GM21390 (cell line): ENCODE measurements around the gene MACROH2A2.

ENCODE experiments used
- ATAC-seq: cut with Tn5 transposase; IDR thresholded peaks from one replicate; pipeline ENCODE4 v1.9.1; 2021; ENCODE audit not compliant: unreplicated experiment

The MACROH2A2 gene

DNA sequence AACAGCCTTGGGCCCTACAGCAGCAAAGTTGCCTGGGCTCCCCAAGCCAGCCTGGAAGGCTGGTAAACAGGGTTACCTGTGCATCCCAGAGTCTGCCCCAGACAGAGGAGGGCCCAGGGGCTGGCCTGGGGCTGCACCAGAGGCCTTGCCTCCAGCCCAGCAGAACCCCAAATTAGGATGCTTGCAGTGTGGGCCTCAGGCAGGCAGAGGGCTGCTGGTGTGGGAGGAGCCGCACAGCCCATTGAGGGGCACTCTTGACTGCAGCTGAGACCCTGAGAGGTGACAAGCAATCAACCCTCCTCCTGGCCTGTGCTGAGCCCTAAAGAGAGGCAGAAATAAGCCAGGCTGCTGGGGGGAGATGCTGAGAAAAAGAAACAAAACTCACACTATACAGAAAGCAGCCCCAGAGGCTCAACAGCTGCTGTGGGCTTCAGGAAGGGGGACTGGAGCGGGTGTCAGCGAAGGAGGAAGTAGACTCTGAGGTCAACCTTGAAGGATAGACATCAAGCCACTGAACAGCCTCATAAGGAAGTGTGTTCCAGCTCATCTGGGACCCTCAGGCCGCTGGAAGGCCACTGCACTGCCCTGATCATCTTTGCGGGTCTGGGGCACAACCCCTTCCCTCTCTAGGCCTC is 73.4 kb downstream of the MACROH2A2 start:
- ATAC-seq = no peak

- ATAC-seq = no peak
Observed at GRCh38 chr10:70126700-70127395, 74.2 kb downstream of the MACROH2A2 start.

- no peak for ATAC-seq
Observed at GRCh38 chr10:70130878-70131559, 78.4 kb downstream of the MACROH2A2 start.

- ATAC-seq = no peak
Observed at GRCh38 chr10:70131560-70131937, 78.9 kb downstream of the MACROH2A2 start.

DNA sequence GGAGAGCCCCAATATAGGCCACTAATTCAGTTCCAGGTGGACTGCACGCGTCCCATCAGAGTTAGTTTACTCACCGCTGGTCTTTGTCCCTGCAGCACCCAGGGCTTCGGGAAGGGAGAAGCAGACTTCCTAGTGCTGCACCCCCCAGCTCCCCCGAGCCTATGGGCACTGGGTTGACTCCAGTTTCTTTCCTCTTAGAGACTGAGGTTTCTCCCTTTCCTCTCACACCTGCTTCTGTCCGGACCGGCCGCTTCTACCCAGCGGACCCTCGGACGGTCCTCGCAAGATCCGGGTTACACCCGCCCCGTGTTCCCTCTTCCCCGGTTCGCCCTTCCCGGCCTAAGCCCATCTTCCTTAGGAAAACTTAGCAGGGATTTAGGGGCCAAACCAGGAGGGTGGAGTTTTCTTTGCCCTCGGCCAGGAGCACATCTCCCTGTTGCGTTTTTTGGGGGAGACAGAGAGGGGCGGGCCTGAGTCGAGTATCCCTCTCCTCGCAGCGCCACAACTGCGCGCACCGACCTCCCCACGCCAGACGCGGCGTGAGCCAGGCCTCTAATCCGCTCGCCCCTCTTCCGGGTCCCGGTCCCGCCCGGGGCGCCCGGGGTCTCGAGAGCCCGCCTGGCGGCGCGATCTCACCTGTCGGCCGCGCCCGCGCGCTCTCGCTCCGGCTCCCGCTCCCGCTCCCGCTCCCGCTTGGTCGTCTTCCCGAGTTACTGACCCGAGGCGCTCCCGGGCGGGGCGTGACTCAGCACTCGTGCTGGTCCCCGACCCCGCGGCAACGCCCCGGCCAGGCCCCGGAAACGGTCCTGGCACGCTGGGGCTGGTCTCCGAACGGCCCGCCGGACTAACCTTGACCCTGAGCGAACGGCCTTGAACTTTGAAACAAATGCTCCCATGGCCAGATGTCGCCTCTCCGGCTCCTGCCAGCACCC is 79.7 kb downstream of the MACROH2A2 start, which contains the start of gene AIFM2:
Gene AIFM2, minus strand, starts transcription at position 728 of the 932 bp plus-strand sequence. CDS start 8,741 bp downstream, outside the sequence.
- peak; percentile 76 for ATAC-seq

DNA sequence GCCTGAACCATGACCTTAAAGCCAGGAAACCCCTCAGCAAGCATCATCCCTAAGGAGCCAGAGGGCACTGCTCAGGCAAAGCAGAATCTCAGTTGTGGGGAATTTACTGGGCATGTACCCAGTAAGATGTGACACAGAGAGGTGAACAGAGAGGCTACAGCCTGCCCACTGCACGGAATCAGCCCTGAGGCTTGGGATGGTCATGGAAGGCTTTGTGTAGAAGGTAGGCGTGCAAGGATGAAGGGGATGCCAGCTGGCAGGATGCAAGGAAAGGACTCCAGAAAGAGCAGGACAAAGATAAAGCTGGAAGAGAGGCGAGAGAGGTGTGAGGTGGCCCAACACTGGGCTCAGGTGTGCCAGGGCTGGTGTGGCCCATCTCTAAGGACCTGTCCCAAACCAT is 82.4 kb downstream of the MACROH2A2 start:
- no peak for ATAC-seq

DNA sequence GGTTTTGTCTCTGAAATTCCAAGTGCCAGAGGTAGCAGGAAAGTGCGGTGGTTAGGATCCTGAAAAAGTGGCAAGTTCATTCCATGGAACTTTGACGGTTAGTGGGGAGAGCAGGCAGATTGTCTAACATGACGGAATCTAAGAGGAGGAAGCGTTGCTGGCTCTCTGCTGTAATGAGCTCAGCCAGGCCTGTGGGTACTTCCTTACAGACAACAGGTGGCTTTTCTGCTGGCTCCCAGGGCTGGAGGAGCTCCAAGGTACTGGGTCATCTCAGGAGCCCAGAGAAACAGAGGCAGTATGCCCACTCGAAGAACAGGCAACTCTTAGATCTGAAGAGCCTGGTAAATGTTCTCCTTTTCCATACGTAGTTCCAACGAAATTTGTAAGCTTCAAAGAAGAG is 83.0 kb downstream of the MACROH2A2 start:
- ATAC-seq = no peak

DNA sequence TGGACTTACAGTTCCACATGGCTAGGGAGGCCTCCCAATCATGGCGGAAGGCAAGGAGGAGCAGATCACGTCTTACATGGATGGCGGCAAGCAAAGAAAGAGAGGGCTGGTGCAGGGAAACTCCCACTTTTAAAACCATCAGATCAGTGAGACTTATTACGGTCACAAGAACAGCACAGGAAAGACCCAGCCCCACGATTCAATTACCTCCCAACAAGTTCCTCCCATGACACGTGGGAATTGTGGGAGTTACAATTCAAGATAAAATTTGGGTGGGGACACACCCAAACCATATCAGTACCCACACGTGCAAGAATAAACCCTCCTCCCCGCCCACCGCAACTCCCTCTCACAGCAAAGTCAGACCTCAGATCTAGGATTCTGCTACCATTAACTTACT is 84.5 kb downstream of the MACROH2A2 start:
- no peak for ATAC-seq

DNA sequence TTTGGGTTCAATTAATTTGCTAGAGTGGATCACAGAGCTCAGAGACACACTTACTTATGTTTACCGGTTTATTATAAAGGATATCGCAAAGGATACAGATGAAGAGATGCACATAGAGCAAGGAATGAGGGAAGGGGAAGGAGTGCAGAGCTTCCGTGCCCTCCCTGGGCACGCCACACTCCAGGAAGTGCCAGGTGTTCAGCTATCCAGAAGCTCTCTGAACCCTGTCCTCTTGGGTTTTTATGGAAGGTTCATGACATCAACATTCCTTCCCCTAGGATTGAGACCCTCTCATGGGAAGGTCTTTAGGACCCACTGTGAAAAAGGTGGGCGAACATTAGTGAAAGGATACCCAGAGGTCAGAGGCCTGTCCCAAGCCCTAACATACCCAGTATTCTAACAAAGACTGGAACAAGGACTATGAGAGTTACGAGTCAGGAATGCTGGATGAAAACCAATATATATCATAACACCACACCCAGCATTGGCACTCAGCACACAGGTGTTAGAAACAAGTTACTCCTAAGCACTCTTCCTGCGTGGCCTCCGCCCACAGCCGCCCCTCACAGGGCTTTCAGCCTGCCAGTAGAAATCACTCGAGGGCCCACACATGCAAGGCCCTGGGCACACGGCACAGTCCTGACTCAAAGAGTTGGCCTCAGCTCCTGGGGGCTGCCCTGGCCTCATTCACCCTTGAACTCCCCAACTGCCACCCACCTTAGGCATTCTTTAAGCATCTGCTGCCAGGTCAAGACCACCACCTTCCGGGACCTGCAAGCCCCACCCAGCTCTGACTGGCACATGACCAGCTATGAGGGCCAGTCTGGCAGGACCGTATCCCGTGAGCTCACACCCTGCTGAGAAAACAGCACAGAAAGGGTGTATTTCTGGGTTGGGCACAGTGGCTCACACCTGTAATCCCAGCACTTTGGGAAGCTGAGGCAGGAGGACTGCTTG is 85.6 kb downstream of the MACROH2A2 start:
- no peak for ATAC-seq

- no peak for ATAC-seq
Observed at GRCh38 chr10:70139151-70139996, 86.7 kb downstream of the MACROH2A2 start.

GRCh38 chr10:70139997-70140250 is 87.3 kb downstream of the MACROH2A2 start:
- ATAC-seq = no peak

DNA sequence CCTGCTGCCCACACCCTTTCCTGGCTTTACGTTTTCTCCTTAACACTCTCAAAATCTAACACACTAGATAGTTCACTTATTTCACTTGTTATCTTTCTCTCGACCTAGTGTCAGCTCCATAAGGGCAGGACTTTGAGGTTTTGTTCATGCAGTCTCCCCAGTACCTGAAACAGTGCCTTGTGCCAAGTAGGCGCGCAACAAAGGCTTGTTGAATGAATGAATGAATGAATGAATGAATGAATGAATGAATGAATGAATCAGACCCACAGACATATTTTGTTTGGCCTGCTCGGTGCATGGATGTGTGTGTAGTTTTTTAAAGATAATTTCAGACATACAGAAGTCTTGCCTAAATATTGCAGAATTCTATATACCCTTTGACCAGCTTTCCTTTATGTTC is 87.7 kb downstream of the MACROH2A2 start:
- ATAC-seq = no peak

GRCh38 chr10:70142555-70142954 is 89.9 kb downstream of the MACROH2A2 start:
- no peak for ATAC-seq

GRCh38 chr10:70144372-70145110 is 91.9 kb downstream of the MACROH2A2 start:
- no peak for ATAC-seq

- ATAC-seq = peak; percentile 17
Observed at GRCh38 chr10:70145166-70145665, 92.6 kb downstream of the MACROH2A2 start.

GRCh38 chr10:70145666-70146488 is 93.2 kb downstream of the MACROH2A2 start:
- peak; percentile 52 for ATAC-seq

GRCh38 chr10:70146489-70147258 is 94.0 kb downstream of the MACROH2A2 start, which contains the start of gene TYSND1:
Gene TYSND1 (minus strand): TSS chr10:70146700. CDS start chr10:70146586, 114 bp downstream.
- ATAC-seq = peak; percentile 87
